Measurements from ENCODE around the gene LRRC7. TPM values are rescaled to one million over a fixed set of nuclear protein-coding genes. Genes with fewer than 3 reads are reported as not detected.

Gene LRRC7
- total and polyA plus RNA-seq, 2 of the 8 experiments (the other 6 are each of a cell fraction or from before 2014, with no cell fraction given) = 0.03 to 0.17 TPM

DNA sequence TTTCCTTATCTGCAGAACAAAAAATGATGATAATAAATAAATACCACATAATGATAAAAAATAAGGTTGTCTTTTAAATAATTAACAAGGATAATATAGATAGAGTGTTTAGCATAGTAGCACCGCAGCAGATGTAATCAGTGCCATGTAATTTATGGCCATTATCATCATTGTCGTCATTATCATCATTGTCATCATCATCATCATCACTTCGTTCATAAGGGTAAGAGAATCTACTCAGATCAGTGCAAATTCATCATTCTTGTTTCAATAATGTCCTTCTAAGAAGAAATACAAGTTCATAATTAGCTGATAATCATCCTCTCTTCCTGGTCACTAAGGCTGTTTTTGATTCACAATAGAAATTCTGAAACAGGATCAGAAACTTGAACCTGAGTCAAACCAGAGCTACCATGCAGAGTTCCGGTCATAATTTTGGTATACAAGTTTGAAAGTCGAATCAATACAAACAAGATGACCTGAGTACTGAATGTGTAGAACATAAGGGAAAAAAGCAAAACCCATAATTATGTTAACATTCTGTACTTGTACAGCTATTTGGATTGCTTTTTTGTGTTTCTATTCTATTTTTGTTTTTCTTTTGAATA is 465.6 kb downstream of the LRRC7 start:
- DNase-seq (ENCODE audit: low read depth in 1 of 2, low spot score in 2 of 2) (no peak), FAIRE-seq (no peak)
- no peak overlapping the region for H2BK15ac ChIP-seq (ENCODE audit: low read length)
- H3K23ac ChIP-seq (ENCODE audit: insufficient read length) = no peak overlapping the region
- no peak overlapping the region for H3K14ac ChIP-seq (ENCODE audit: insufficient read length)
- WGBS, 2 experiments (ENCODE audit: extremely low coverage in 1 of 2, insufficient coverage in 1 of 2, insufficient read length in 1 of 2, insufficient replicate concordance in 2 of 2, low coverage in 1 of 2, low lambda C conversion rate in 2 of 2, missing lambda C conversion rate in 1 of 2) = 72% methylated on average over 5 of the region's 5 CpGs; no CpG with 5 or more reads in 1 of the 2 experiments
- H2BK12ac ChIP-seq (ENCODE audit: low read depth, low read length) = no peak overlapping the region
- POLR2A ChIA-PET (ENCODE audit: partially characterized antibody) = interaction anchor here (1.2 kb wide), 1 partner anchor 9 kb away, joined by 6 read pairs; no protein-coding TSS in a partner anchor
- H3K18ac ChIP-seq (ENCODE audit: extremely low read depth, low read length) = no peak overlapping the region
- H3K9me3 ChIP-seq (ENCODE audit: insufficient read depth in 2 of 2, low read depth in 1 of 2, low read length in 1 of 2) = no peaks in the 10 kb centered on the region
- CTCF ChIA-PET (ENCODE audit: partially characterized antibody) = no interaction called here
- no peak overlapping the region for H2AFZ ChIP-seq (ENCODE audit: low read length)
- H3K4ac ChIP-seq (replicated peaks; ENCODE audit: insufficient read length, low read depth, low read length) = no peak overlapping the region
- no peak overlapping the region for H4K5ac ChIP-seq (ENCODE audit: insufficient read length, low read depth, low read length)
- H4K20me1 ChIP-seq (replicated peaks in 1 of 2; ENCODE audit: control insufficient read depth in 1 of 2, insufficient read depth in 2 of 2, low read length in 2 of 2) = no peaks in the 10 kb centered on the region
- H3K9ac ChIP-seq (replicated peaks in 1 of 4; ENCODE audit: extremely low read depth in 1 of 4, low read depth in 3 of 4, low read length in 3 of 4) = no peak overlapping the region
- no peak overlapping the region for H3K4me3 ChIP-seq (ENCODE audit: extremely low read depth in 1 of 4, insufficient read depth in 2 of 4, low read depth in 3 of 4, low read length in 4 of 4)
- no peaks in the 10 kb centered on the region for H3K23me2 ChIP-seq (ENCODE audit: low read depth, low read length)
- H4K8ac ChIP-seq (ENCODE audit: extremely low read depth, insufficient read depth, low read length) = no peak overlapping the region
- H2BK5ac ChIP-seq (ENCODE audit: low read depth, low read length) = no peak overlapping the region
- no peaks in the 10 kb centered on the region for H3K79me2 ChIP-seq (ENCODE audit: control insufficient read depth in 1 of 2, insufficient read depth in 2 of 2, low read length in 2 of 2)
- H3K4me1 ChIP-seq (replicated peaks in 1 of 4; ENCODE audit: control insufficient read depth in 3 of 4, insufficient read depth in 4 of 4, low read length in 3 of 4) = no peaks in the 10 kb centered on the region
- H3K27ac ChIP-seq (ENCODE audit: low read depth, low read length) = no peak overlapping the region
- no peak overlapping the region for H4K91ac ChIP-seq (replicated peaks; ENCODE audit: insufficient read length, low read length)
- H3K79me1 ChIP-seq (ENCODE audit: low read depth, low read length) = no peaks in the 10 kb centered on the region
- no peak overlapping the region for H3K56ac ChIP-seq (replicated peaks; ENCODE audit: insufficient read length, low read depth, low read length)
- no peak overlapping the region for H2BK20ac ChIP-seq (ENCODE audit: low read length)
- TF ChIP-seq GTF2F1 (IDR thresholded peaks at IDR 0.05; ENCODE audit: borderline replicate concordance, low read depth, low read length) (no peak), GABPA (IDR thresholded peaks at IDR 0.05; ENCODE audit: borderline replicate concordance, insufficient read depth, low read length) (no peak), CTBP2 (IDR thresholded peaks at IDR 0.05; ENCODE audit: borderline replicate concordance, insufficient read depth, insufficient read length, low read length) (no peak), RAD21 (IDR thresholded peaks at IDR 0.05 in 1 of 2, conservative IDR thresholded peaks at IDR 0.05 in 1 of 2; ENCODE audit: low read depth in 2 of 2, low read length in 2 of 2) (no peak), EP300 (IDR thresholded peaks at IDR 0.05; ENCODE audit: borderline replicate concordance in 1 of 2, low read depth in 2 of 2, low read length in 2 of 2) (no peak), JUN (IDR thresholded peaks at IDR 0.05; ENCODE audit: low read depth, low read length) (no peak), SAP30 (IDR thresholded peaks at IDR 0.05; ENCODE audit: insufficient read depth, insufficient replicate concordance, low read length) (no peak), SRF (IDR thresholded peaks at IDR 0.05; ENCODE audit: low read depth, low read length) (no peak)
- TF ChIP-seq, protein P1, sequence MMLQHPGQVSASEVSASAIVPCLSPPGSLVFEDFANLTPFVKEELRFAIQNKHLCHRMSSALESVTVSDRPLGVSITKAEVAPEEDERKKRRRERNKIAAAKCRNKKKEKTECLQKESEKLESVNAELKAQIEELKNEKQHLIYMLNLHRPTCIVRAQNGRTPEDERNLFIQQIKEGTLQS (IDR thresholded peaks at IDR 0.05; ENCODE audit: insufficient read depth, low read depth, low read length) = no peak
- H2BK120ac ChIP-seq (replicated peaks; ENCODE audit: low read depth, low read length) = no peak overlapping the region
- H2AK5ac ChIP-seq (ENCODE audit: low read depth, low read length) = no peak overlapping the region
- H3K4me2 ChIP-seq (ENCODE audit: insufficient read depth in 1 of 2, low read depth in 2 of 2, low read length in 2 of 2) = no peak overlapping the region
- no peaks in the 10 kb centered on the region for H3K27me3 ChIP-seq (replicated peaks in 1 of 4; ENCODE audit: control insufficient read depth in 3 of 4, extremely low read depth in 1 of 4, insufficient read depth in 3 of 4, low read length in 3 of 4)
- H3K36me3 ChIP-seq (ENCODE audit: control insufficient read depth in 2 of 4, insufficient read depth in 4 of 4, low read length in 3 of 4) = no peaks in the 10 kb centered on the region
